Measurements from ENCODE around the gene HERC3.

Gene HERC3

DNA sequence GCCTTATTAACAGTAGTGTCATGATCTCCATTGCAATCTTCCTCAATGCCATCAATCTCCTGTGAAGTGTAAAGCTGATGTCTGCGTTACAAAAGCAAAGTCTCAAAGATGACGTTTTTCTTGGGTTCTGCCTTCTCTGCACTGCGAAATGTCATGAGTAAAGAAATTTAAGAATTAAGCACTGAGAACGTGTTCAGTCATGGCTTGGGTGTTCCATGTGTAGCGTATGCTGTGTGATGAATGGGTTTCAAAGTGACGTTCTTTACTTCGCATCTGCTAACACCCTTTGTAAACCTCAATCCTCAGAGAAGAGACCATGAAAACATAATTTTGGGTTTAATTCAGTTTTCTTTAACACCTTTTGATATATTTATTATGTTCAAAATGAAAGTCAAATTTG lies 104.3 kb downstream of the HERC3 start:
- DNase-seq (ENCODE audit: low spot score) = no peak
- TF ChIP-seq, protein P1, sequence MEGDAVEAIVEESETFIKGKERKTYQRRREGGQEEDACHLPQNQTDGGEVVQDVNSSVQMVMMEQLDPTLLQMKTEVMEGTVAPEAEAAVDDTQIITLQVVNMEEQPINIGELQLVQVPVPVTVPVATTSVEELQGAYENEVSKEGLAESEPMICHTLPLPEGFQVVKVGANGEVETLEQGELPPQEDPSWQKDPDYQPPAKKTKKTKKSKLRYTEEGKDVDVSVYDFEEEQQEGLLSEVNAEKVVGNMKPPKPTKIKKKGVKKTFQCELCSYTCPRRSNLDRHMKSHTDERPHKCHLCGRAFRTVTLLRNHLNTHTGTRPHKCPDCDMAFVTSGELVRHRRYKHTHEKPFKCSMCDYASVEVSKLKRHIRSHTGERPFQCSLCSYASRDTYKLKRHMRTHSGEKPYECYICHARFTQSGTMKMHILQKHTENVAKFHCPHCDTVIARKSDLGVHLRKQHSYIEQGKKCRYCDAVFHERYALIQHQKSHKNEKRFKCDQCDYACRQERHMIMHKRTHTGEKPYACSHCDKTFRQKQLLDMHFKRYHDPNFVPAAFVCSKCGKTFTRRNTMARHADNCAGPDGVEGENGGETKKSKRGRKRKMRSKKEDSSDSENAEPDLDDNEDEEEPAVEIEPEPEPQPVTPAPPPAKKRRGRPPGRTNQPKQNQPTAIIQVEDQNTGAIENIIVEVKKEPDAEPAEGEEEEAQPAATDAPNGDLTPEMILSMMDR (IDR thresholded peaks at IDR 0.05) = no peak
- H3K4me3 ChIP-seq = peak overlapping the region; percentile 77
- peak overlapping the region in 1 of 2 donors; percentile 90 for H3K27ac ChIP-seq

DNA sequence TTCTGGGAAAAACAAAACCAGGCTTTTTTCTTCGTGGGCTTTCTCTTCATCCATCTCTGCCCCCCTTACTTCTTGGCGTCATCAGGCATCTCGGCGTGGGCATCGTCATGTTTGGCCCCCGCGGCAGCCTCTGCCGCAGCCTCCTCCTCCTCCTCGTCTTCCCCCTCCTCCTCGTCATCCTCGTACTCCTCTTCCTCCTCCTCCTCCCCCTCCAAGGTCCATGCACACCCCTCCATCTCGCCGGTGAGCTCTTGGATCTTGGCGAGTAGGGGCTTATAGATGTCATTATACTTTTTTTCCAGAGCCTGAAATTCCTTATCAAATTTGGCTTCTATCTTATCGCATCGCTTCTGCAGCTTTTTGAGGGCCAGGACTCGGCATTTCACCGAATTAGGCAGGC lies 104.9 kb downstream of the HERC3 start:
- TF ChIP-seq, protein P1 (IDR thresholded peaks at IDR 0.05) = no peak
- no peak for DNase-seq (ENCODE audit: low spot score)
- Histone ChIP-seq H3K4me3 (peak overlapping the region; percentile 77), H3K27ac (peak overlapping the region; percentile 86 to 90)

DNA sequence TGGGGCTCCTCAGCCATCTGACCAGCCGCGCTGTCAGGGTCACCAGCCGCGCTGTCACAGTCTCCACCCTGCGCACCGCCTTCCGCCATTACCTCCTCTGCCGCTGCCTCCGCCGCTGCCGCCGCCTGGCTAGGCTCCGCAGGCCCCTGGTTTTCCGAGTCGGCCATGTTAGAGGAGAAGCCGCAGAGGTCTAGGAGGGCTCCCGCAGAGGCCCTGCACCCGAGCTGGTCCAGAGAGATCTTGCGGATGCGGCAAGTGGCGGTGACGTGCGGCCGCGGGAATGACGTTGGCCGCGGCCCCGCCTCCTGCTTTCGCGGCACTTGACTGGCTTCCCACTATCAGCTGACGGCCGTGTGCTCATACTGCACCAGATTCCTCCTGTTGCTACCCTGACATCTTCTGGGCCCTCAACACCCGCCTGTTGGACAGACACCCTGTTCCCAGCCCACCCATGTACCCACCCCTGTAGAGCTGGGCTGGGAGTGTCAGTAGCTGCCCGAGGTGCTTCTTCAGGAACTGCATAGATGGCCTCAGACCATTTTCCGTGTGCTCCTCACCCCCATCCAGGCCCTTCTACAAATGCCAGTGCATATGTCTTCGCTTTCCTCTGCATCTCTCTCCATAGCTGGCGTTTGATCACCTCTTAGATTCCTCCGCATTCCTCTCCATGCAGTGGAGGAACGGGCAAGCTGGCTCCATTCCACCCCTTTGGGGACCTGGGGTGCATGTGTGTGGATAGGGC lies 105.5 kb downstream of the HERC3 start, which contains the start of gene NAP1L5:
NAP1L5 (minus strand) TSS at position 242 of the 742 bp plus-strand sequence; CDS start at position 167, 75 bp downstream.
- DNase-seq (ENCODE audit: low spot score) = peak; percentile 84
- Histone ChIP-seq H3K4me3 (peak within 1 kb of the TSS; percentile 77), H3K27ac (peak within 1 kb of the TSS; percentile 86 to 90)
- TF ChIP-seq, protein P1 (IDR thresholded peaks at IDR 0.05) = no peak

DNA sequence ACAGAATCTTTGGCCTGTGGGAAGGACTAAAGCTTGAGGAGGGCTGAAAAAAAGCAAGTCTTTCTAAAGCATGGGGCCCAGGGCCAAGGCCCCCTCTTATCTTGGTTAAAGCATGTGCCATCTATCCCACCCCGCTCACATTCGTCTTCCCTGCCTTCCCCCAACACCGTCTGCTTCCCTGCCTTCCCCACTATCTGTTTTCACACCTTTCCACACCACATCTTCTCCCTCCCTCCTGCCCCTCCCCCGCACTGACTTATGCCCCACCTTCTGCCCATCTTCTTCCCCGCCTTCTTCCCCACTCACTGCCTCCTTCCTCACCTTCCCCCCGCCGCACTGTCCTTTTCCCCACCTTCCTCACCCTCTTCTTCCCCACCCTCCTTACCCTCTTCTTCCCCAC lies 106.2 kb downstream of the HERC3 start:
- Histone ChIP-seq H3K4me3 (no peak overlapping the region), H3K27ac (no peak overlapping the region)
- DNase-seq (ENCODE audit: low spot score) = no peak
- TF ChIP-seq, protein P1 (IDR thresholded peaks at IDR 0.05) = no peak

DNA sequence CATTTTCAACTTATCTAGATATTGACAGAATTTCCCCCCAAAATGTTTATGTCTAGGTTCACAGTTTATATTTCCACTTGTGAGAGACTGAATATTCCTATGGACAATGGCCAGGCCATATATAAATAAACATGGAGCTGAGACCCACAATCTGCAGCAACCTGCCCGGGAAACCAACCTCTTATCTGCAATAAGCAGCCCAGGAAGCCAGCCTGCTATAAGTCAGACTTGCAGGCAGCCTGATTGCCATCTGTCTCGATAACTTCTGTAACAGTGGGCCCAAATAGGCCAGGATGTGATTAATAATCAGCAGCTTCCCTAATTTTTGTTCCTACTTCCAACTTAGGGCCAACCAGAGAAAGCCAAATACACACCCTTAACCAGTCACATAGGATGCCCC lies 110.5 kb downstream of the HERC3 start:
- DNase-seq (ENCODE audit: low spot score) = no peak
- TF ChIP-seq, protein P1 (IDR thresholded peaks at IDR 0.05) = no peak
- no peak overlapping the region for H3K27ac ChIP-seq
- no peak overlapping the region for H3K4me3 ChIP-seq

DNA sequence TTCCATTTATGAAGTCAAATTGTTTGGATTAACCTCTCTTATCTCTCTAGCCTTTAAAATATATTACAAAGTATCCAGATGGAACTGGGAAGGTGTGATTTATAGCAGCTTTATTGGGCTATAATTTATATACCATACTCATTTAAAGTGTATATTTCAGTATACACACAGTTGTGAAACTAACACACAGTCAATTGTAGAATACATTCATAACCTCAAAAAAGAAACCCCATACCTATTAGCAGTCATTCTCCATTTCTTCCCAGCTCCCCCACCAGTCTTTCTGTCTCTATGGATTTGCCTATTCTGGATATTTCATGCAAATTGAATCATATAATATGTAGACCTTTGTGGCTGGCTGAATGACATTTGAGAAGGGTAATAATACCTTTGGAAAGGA lies 112.9 kb downstream of the HERC3 start:
- Histone ChIP-seq H3K4me3 (no peak overlapping the region), H3K27ac (peak overlapping the region in 1 of 2 donors; percentile 81)
- DNase-seq (ENCODE audit: low spot score) = no peak
- TF ChIP-seq, protein P1 (IDR thresholded peaks at IDR 0.05) = no peak

Measured in coronary artery (tissue), 2 donors.